ENCODE results near the gene ST14. TPM values are rescaled to one million over a fixed set of nuclear protein-coding genes. Genes with fewer than 3 reads are reported as not detected.
"Not testable (repeated sequence)": the region's sequence is repeated elsewhere in the genome, so short reads cannot be mapped to it uniquely, and the experiment has no call there.

Gene ST14
- total RNA-seq, 1 donor = under 0.01 TPM

- Histone ChIP-seq H4K20me1 (ENCODE audit: insufficient read depth, low read length) (no peaks in the 10 kb centered on the region), H3K4me3 (ENCODE audit: insufficient read depth, low read length) (no peak overlapping the region), H3K4me1 (ENCODE audit: insufficient read depth, low read length) (no peaks in the 10 kb centered on the region), H3K27me3 (ENCODE audit: insufficient read depth, low read length) (peaks cover 25% of the 10 kb centered on the region), H3K79me2 (ENCODE audit: insufficient read depth, low read length) (no peaks in the 10 kb centered on the region), H3K9me3 (ENCODE audit: low read depth, low read length) (no peaks in the 10 kb centered on the region), H3K4me2 (ENCODE audit: insufficient read depth, low read length) (no peak overlapping the region), H2AFZ (ENCODE audit: low read length) (no peak overlapping the region), H3K36me3 (ENCODE audit: insufficient read depth, low read length) (no peaks in the 10 kb centered on the region), H3K27ac (ENCODE audit: low read depth, low read length) (no peak overlapping the region)
- no peak for DNase-seq (ENCODE audit: insufficient read length, low spot score, missing footprints)
- TF ChIP-seq CTCF (IDR thresholded peaks at IDR 0.05; ENCODE audit: extremely low read depth, low read depth, low read length) = no peak
Observed at GRCh38 chr11:130220311-130221035, 60.9 kb downstream of the ST14 start.

DNA sequence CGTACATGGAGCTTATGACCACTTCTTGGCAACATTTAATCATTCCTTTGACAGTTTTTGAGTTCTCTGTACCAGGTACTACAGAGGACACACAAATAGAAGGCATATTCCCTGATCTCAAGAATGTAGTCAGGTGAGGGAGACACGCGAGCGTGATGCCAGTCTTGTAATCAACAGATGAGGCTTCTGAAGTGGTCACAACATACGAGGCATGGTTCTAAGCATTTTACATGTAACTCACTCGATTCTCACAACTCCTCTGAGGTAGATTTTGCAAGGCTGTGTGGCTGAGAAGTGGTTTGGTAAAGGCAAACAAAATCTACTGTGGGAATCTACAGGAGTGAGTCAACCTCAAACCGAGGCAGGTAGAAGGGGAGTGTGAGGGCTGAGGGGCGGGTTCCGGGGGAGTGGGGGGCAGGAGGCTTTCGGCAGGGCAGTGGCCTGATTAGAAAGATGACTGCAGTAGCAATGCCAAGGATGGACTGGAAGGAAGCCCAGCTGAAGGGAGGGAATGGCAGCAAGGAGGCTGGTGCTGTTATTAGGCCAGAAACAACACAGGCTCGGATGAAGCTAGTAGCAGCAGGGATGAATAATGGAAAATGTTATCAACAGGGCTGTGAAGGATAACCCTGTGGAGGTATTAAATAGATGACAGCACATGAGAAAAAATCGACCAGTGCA is 63.8 kb downstream of the ST14 start:
- Histone ChIP-seq H3K4me3 (ENCODE audit: insufficient read depth, low read length) (no peak overlapping the region), H3K79me2 (ENCODE audit: insufficient read depth, low read length) (no peaks in the 10 kb centered on the region), H3K27ac (ENCODE audit: low read depth, low read length) (no peak overlapping the region), H3K9me3 (ENCODE audit: low read depth, low read length) (no peaks in the 10 kb centered on the region), H2AFZ (ENCODE audit: low read length) (no peak overlapping the region), H3K36me3 (ENCODE audit: insufficient read depth, low read length) (no peaks in the 10 kb centered on the region), H4K20me1 (ENCODE audit: insufficient read depth, low read length) (no peaks in the 10 kb centered on the region), H3K4me1 (ENCODE audit: insufficient read depth, low read length) (no peaks in the 10 kb centered on the region), H3K4me2 (ENCODE audit: insufficient read depth, low read length) (no peak overlapping the region), H3K27me3 (ENCODE audit: insufficient read depth, low read length) (peaks cover 3% of the 10 kb centered on the region)
- peak; percentile 66 for DNase-seq (ENCODE audit: insufficient read length, low spot score, missing footprints)
- TF ChIP-seq CTCF (IDR thresholded peaks at IDR 0.05; ENCODE audit: extremely low read depth, low read depth, low read length) = no peak

DNA sequence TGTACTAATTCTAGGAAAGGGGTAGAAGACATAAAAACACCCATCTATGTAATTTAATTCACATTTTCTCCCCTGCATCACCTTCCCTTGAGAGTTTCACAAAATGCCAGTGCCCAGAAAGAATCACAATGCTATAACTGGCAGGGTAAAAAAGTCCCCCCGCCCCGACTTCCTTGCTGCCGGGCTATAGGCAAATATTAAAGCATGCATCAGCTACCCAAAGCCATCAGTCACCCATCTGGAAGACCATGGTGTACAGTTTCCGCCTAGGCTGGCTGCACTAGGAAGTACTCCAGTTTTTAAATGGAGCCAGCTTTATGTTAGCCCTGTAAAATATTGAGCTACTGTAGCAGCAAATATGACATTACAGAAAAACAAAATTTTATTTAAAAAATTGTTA is 67.8 kb downstream of the ST14 start:
- Histone ChIP-seq H3K4me1 (ENCODE audit: insufficient read depth, low read length) (no peaks in the 10 kb centered on the region), H3K4me3 (ENCODE audit: insufficient read depth, low read length) (no peak overlapping the region), H2AFZ (ENCODE audit: low read length) (no peak overlapping the region), H3K9me3 (ENCODE audit: low read depth, low read length) (no peaks in the 10 kb centered on the region), H3K27ac (ENCODE audit: low read depth, low read length) (no peak overlapping the region), H4K20me1 (ENCODE audit: insufficient read depth, low read length) (no peaks in the 10 kb centered on the region), H3K36me3 (ENCODE audit: insufficient read depth, low read length) (peaks cover 3% of the 10 kb centered on the region), H3K4me2 (ENCODE audit: insufficient read depth, low read length) (no peak overlapping the region), H3K79me2 (ENCODE audit: insufficient read depth, low read length) (no peaks in the 10 kb centered on the region), H3K27me3 (ENCODE audit: insufficient read depth, low read length) (no peaks in the 10 kb centered on the region)
- no peak for DNase-seq (ENCODE audit: insufficient read length, low spot score, missing footprints)
- TF ChIP-seq CTCF (IDR thresholded peaks at IDR 0.05; ENCODE audit: extremely low read depth, low read depth, low read length) = no peak

GRCh38 chr11:130233486-130233885 is 73.9 kb downstream of the ST14 start:
- not testable (repeated sequence) for H3K4me1 ChIP-seq (ENCODE audit: insufficient read depth, low read length); H2AFZ ChIP-seq (ENCODE audit: low read length); H3K9me3 ChIP-seq (ENCODE audit: low read depth, low read length); H3K4me2 ChIP-seq (ENCODE audit: insufficient read depth, low read length); H3K27me3 ChIP-seq (ENCODE audit: insufficient read depth, low read length); DNase-seq (ENCODE audit: insufficient read length, low spot score, missing footprints); H3K4me3 ChIP-seq (ENCODE audit: insufficient read depth, low read length); H3K27ac ChIP-seq (ENCODE audit: low read depth, low read length); H3K79me2 ChIP-seq (ENCODE audit: insufficient read depth, low read length); H4K20me1 ChIP-seq (ENCODE audit: insufficient read depth, low read length)
- H3K36me3 ChIP-seq (ENCODE audit: insufficient read depth, low read length) = peaks cover 13% of the 10 kb centered on the region

DNA sequence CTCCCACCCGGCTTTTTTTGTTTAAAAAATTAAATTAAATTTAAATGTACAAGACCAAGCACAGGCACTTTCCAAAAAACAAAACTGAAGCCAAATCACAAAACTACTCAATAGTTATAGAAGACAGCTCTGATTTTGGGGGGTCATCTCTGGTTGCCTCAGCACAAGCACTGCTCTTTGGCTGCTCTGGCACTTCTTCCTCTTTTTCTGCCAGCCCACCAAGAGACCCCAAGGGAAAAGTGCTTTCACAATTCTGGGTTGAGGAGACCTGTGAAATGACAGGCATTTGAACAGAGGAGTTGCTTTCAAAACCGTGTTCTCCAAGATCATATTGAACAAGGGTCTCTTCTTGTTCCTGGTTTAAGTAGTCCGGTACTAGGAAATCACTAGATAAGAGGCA is 74.3 kb downstream of the ST14 start:
- not testable (repeated sequence) for H3K27me3 ChIP-seq (ENCODE audit: insufficient read depth, low read length); H2AFZ ChIP-seq (ENCODE audit: low read length); H4K20me1 ChIP-seq (ENCODE audit: insufficient read depth, low read length); H3K4me2 ChIP-seq (ENCODE audit: insufficient read depth, low read length); H3K4me1 ChIP-seq (ENCODE audit: insufficient read depth, low read length); H3K9me3 ChIP-seq (ENCODE audit: low read depth, low read length); H3K4me3 ChIP-seq (ENCODE audit: insufficient read depth, low read length); H3K79me2 ChIP-seq (ENCODE audit: insufficient read depth, low read length); DNase-seq (ENCODE audit: insufficient read length, low spot score, missing footprints); H3K27ac ChIP-seq (ENCODE audit: low read depth, low read length)
- H3K36me3 ChIP-seq (ENCODE audit: insufficient read depth, low read length) = peaks cover 13% of the 10 kb centered on the region
